HG03442 (cell line): ENCODE data around the gene ATP8A2.

Source experiments
- ATAC-seq: cut with Tn5 transposase; IDR thresholded peaks from one replicate; pipeline ENCODE4 v1.9.1; 2021; ENCODE audit warnings: mild to moderate bottlenecking, moderate library complexity; ENCODE audit not compliant: unreplicated experiment

ATP8A2 gene

GRCh38 chr13:25982907-25983306, 611.1 kb downstream of the ATP8A2 start:
- ATAC-seq = no peak

- no peak for ATAC-seq
Measured at GRCh38 chr13:25987987-25988386, 616.2 kb downstream of the ATP8A2 start.

- no peak for ATAC-seq
Measured at GRCh38 chr13:25988661-25989060, 616.9 kb downstream of the ATP8A2 start.

- ATAC-seq = no peak
Measured at GRCh38 chr13:25990801-25991200, 619.0 kb downstream of the ATP8A2 start.

- no peak for ATAC-seq
Measured at GRCh38 chr13:25992076-25992475, 620.3 kb downstream of the ATP8A2 start.

- ATAC-seq = no peak
Measured at GRCh38 chr13:26007261-26008125, 635.7 kb downstream of the ATP8A2 start.

GRCh38 chr13:26010487-26011207, 638.9 kb downstream of the ATP8A2 start:
- ATAC-seq = no peak

- ATAC-seq = no peak
Measured at GRCh38 chr13:26011208-26011573, 639.4 kb downstream of the ATP8A2 start.

- ATAC-seq = no peak
Measured at GRCh38 chr13:26011996-26012821, 640.4 kb downstream of the ATP8A2 start.

- ATAC-seq = no peak
Measured at GRCh38 chr13:26012995-26013394, 641.2 kb downstream of the ATP8A2 start.

- ATAC-seq = no peak
Measured at GRCh38 chr13:26015271-26016125, 643.7 kb downstream of the ATP8A2 start.

GRCh38 chr13:26016189-26016588, 644.4 kb downstream of the ATP8A2 start:
- no peak for ATAC-seq

GRCh38 chr13:26017196-26017921, 645.6 kb downstream of the ATP8A2 start:
- no peak for ATAC-seq

- no peak for ATAC-seq
Measured at GRCh38 chr13:26017932-26018665, 646.3 kb downstream of the ATP8A2 start.

GRCh38 chr13:26019251-26019650, 647.5 kb downstream of the ATP8A2 start:
- no peak for ATAC-seq

- no peak for ATAC-seq
Measured at GRCh38 chr13:26019881-26020870, 648.4 kb downstream of the ATP8A2 start.

GRCh38 chr13:26020891-26021290, 649.1 kb downstream of the ATP8A2 start:
- no peak for ATAC-seq

GRCh38 chr13:26021516-26021915, 649.7 kb downstream of the ATP8A2 start:
- no peak for ATAC-seq
